GM23338 (cell line): ENCODE measurements around the gene FGGY. TPM values are rescaled to one million over a fixed set of nuclear protein-coding genes. Genes with fewer than 3 reads are reported as not detected.

Experiments used
- ATAC-seq: fragments of 200-7000 bp; cut with Tn5 transposase; 3 replicates; pipeline ENCODE4 v1.9.1; 2020
- DNase-seq: peaks from one replicate; pipeline ENCODE4 v3.0.0-alpha.2; 2015; ENCODE audit warnings: low spot score
- H2AFZ ChIP-seq: fragments of 200-600 bp; sonication (generic); 2 replicates; pipeline ENCODE4 v1.8.0; 2016; ENCODE audit warnings: antibody characterized with exemption, mild to moderate bottlenecking, moderate library complexity
- H3F3A ChIP-seq: fragments of 200-600 bp; sonication (generic); replicated peaks from 2 replicates; pipeline ENCODE4 v1.8.0; 2017; ENCODE audit warnings: antibody characterized with exemption, mixed run types, low read depth
- H3K27ac ChIP-seq: fragments of 200-600 bp; sonication (generic); 2 replicates; pipeline ENCODE4 v1.6.1; 2016; ENCODE audit warnings: low read depth
- H3K27me3 ChIP-seq: fragments of 200-600 bp; sonication (generic); 2 replicates; pipeline ENCODE4 v1.8.0; 2016; ENCODE audit warnings: mild to moderate bottlenecking, mixed run types, moderate library complexity; ENCODE audit not compliant: insufficient read depth
- H3K36me3 ChIP-seq: fragments of 200-600 bp; sonication (generic); 2 replicates; pipeline ENCODE4 v1.8.0; 2016; ENCODE audit warnings: mild to moderate bottlenecking; ENCODE audit not compliant: insufficient read depth
- H3K4me1 ChIP-seq: fragments of 200-600 bp; sonication (generic); 2 replicates; pipeline ENCODE4 v1.8.0; 2016; ENCODE audit warnings: mild to moderate bottlenecking, moderate library complexity; ENCODE audit not compliant: insufficient read depth
- H3K4me2 ChIP-seq: fragments of 200-600 bp; sonication (generic); 2 replicates; pipeline ENCODE4 v1.7.1; 2017; ENCODE audit warnings: mixed run types
- H3K4me3 ChIP-seq: fragments of 200-600 bp; sonication (generic); 2 replicates; pipeline ENCODE4 v1.6.1; 2016; ENCODE audit warnings: mixed run types
- H3K79me2 ChIP-seq: fragments of 200-600 bp; sonication (generic); replicated peaks from 2 replicates; pipeline ENCODE4 v1.8.0; 2017; ENCODE audit warnings: mild to moderate bottlenecking; ENCODE audit not compliant: insufficient read depth
- H3K9me2 ChIP-seq: fragments of 200-600 bp; sonication (generic); 2 replicates; pipeline ENCODE4 v1.8.0; 2017; ENCODE audit not compliant: insufficient read depth
- H4K20me1 ChIP-seq: fragments of 200-600 bp; sonication (generic); replicated peaks from 2 replicates; pipeline ENCODE4 v1.8.0; 2017; ENCODE audit warnings: mild to moderate bottlenecking; ENCODE audit not compliant: insufficient read depth
- H3K27ac Mint-ChIP-seq: 2 replicates; pipeline ENCODE4 v1.8.0; 2020; ENCODE audit warnings: inconsistent platforms, mild to moderate bottlenecking, moderate library complexity, mixed read lengths
- H3K27me3 Mint-ChIP-seq: 3 replicates; pipeline ENCODE4 v1.8.0; 2022; ENCODE audit warnings: low read depth, mild to moderate bottlenecking, moderate library complexity, mixed read lengths, inconsistent platforms; ENCODE audit not compliant: insufficient read depth, poor library complexity
- H3K36me3 Mint-ChIP-seq: 3 replicates; pipeline ENCODE4 v1.8.0; 2021; ENCODE audit warnings: low read depth, mild to moderate bottlenecking, inconsistent platforms, moderate library complexity, mixed read lengths
- H3K4me1 Mint-ChIP-seq: 3 replicates; pipeline ENCODE4 v1.8.0; 2020; ENCODE audit warnings: mild to moderate bottlenecking, inconsistent platforms, mixed read lengths
- H3K4me3 Mint-ChIP-seq: 3 replicates; pipeline ENCODE4 v1.8.0; 2021; ENCODE audit warnings: moderate library complexity, mild to moderate bottlenecking, inconsistent platforms, mixed read lengths
- H3K9me3 Mint-ChIP-seq: 3 replicates; pipeline ENCODE4 v1.8.0; 2020; ENCODE audit warnings: moderate library complexity, mild to moderate bottlenecking, inconsistent platforms, mixed read lengths
- CREB1 ChIP-seq: fragments of 250-450 bp; sonication (Bioruptor Pico); IDR thresholded peaks from 2 replicates; pipeline ENCODE4 v1.5.0; 2020; ENCODE audit warnings: low read depth, mild to moderate bottlenecking, moderate library complexity
- EZH2phosphoT487 ChIP-seq: fragments of 200-600 bp; sonication (generic); IDR thresholded peaks from one replicate; pipeline ENCODE4 v1.8.1; 2018; ENCODE audit warnings: antibody characterized with exemption; ENCODE audit not compliant: unreplicated experiment
- NANOG ChIP-seq: IDR thresholded peaks from 2 replicates; pipeline ENCODE4 v1.6.1; 2016; ENCODE audit warnings: antibody characterized with exemption, borderline replicate concordance
- REST ChIP-seq: IDR thresholded peaks from one replicate; pipeline ENCODE4 v1.6.1; 2018; ENCODE audit warnings: antibody characterized with exemption; ENCODE audit not compliant: unreplicated experiment
- STAT1 ChIP-seq: IDR thresholded peaks from one replicate; pipeline ENCODE4 v1.6.1; 2016; ENCODE audit warnings: antibody characterized with exemption; ENCODE audit not compliant: unreplicated experiment
- ZNF114 ChIP-seq: fragments of 250-450 bp; sonication (Bioruptor Pico); IDR thresholded peaks from 2 replicates; pipeline ENCODE4 v1.5.0; 2020; ENCODE audit warnings: mild to moderate bottlenecking, moderate library complexity
- ZNF462 ChIP-seq: fragments of 250-450 bp; sonication (Bioruptor Pico); IDR thresholded peaks from 2 replicates; pipeline ENCODE4 v1.5.0; 2020; ENCODE audit warnings: mild to moderate bottlenecking, moderate library complexity
- polyA plus RNA-seq: library from polyadenylated mRNA; unstranded; fragments of >200 nt; fragmentation: Nextera tagmentation; extraction: Ambion mirVana; gene quantifications from 2 replicates; pipeline ENCODE4 v1.2.1, GENCODE V29; 2016
- total RNA-seq: library from RNA; depleted of rRNA; stranded (reverse); fragments of >200 nt; shearing (Covaris generic); gene quantifications from 2 replicates; pipeline ENCODE4 v1.2.3, GENCODE V29; 2014

The FGGY gene
- total and polyA plus RNA-seq, 2 experiments from 2014 or later: 10.9 to 21.4 TPM

DNA sequence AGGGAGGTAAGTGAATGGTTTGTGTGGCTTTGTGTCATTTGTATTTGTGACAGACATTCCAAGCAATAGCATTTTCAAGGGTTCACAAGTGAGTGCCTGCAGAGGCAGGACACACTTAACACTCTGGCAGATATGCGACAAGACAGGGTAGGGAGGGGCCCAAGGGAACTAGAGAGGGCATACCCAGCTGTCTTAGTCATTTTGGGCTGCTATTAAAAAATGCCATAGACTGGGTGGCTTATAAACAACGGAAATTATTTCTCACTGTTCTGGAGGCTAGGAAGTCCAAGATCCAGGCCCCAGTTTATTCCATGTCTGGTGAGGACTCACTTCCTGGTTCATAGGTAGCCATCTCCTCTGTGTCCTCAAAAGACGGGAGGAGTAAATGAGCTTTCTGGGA is 137.4 kb downstream of the FGGY start (continued):
- TF ChIP-seq ZNF462 (CRISPR knock-in tag): no peak
- TF ChIP-seq EZH2phosphoT487: no peak
- no peak for TF ChIP-seq NANOG

DNA sequence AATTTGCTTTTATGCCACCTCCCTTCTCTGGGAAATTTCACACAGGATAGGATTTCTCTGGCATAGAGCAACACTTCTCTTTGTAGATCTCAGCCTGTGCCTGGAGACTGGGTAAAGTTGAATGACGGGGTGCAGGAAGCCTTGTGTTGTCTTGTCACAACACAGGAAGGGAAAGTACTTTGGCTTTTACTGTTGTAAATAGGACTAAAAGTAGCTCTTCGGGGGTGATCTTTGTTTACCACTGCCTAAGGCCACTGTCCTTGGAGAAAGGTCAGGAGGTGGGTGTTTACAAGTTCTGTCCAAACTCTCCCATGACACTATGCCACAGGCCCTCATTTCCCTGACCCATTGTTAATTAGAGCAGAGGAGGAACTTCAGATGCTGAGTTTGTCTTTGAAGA is 139.7 kb downstream of the FGGY start:
- DNase-seq (no peak), ATAC-seq (no peak)
- Mint-ChIP-seq H3K27ac (no peak overlapping the region), H3K4me1 (peaks cover 26% of the 10 kb centered on the region), H3K9me3 (no peaks in the 10 kb centered on the region), H3K36me3 (no peaks in the 10 kb centered on the region), H3K4me3 (no peak overlapping the region), H3K27me3 (peaks cover 3% of the 10 kb centered on the region)
- Histone ChIP-seq H3K27ac (no peak overlapping the region), H3K4me3 (no peak overlapping the region), H3K4me1 (peaks cover 12% of the 10 kb centered on the region), H3K27me3 (no peaks in the 10 kb centered on the region), H3K36me3 (no peaks in the 10 kb centered on the region), H2AFZ (no peak overlapping the region), H3K79me2 (no peaks in the 10 kb centered on the region), H3K9me2 (0 out of 2 replicates have a peak, but pooled peaks cover 6% of the 10 kb centered on the region), H3F3A (no peaks in the 10 kb centered on the region), H3K4me2 (no peak overlapping the region), H4K20me1 (no peaks in the 10 kb centered on the region)
- TF ChIP-seq REST (no peak), ZNF114 (CRISPR knock-in tag) (no peak), ZNF462 (CRISPR knock-in tag) (no peak), CREB1 (CRISPR knock-in tag) (no peak), STAT1 (no peak)
